Stomach (tissue), 9 donors: ENCODE measurements around the gene ITGB2. TPM values are rescaled to one million over a fixed set of nuclear protein-coding genes. Genes with fewer than 3 reads are reported as not detected.
A peak's percentile ranks its signal among the peaks of the same experiment; 100 is the strongest.

ENCODE experiments used
- DNase-seq, 2 donors: peaks; one replicate each; pipeline versions ENCODE4 v3.0.0 to v3.0.0-alpha.2; 2013 to 2019
- H3K27ac ChIP-seq, 5 donors: fragments of 200-600 bp in 4 of 5; sonication (generic) in 4 of 5; one replicate each; pipeline ENCODE4 v1.5.1; 2013 to 2019; ENCODE audit warnings: mild to moderate bottlenecking in 1 of 5, moderate library complexity in 1 of 5
- H3K27me3 ChIP-seq, 3 donors: fragments of 200-600 bp; sonication (generic); one replicate each; pipeline ENCODE4 v1.5.1; 2017 to 2019; ENCODE audit warnings: mixed run types in 1 of 3
- H3K36me3 ChIP-seq, 4 donors: fragments of 200-600 bp; sonication (generic); 1 replicate in 3 of 4; 2 replicates in 1 of 4; pipeline ENCODE4 v1.5.1; 2016 to 2019
- H3K4me1 ChIP-seq, 4 donors: fragments of 200-600 bp; sonication (generic); one replicate each; pipeline ENCODE4 v1.5.1; 2016 to 2019
- H3K4me3 ChIP-seq, 4 donors: fragments of 200-600 bp; sonication (generic) in 3 of 4; one replicate each; pipeline ENCODE4 v1.5.1; 2016 to 2019; ENCODE audit warnings: mild to moderate bottlenecking in 1 of 4
- H3K9me3 ChIP-seq, 4 donors: fragments of 200-600 bp; sonication (generic); one replicate each; pipeline ENCODE4 v1.5.1; 2016 to 2019
- CTCF ChIP-seq, 7 experiments: fragments of 450-650 bp in 4 of 7; fragments of 200-600 bp in 3 of 7; sonication (generic) in 3 of 7; IDR thresholded peaks; one replicate each; pipeline ENCODE4 v1.5.1; 2016 to 2019; ENCODE audit warnings: antibody characterized with exemption in 7 of 7, control low read depth in 2 of 7, mild to moderate bottlenecking in 1 of 7
- EP300 ChIP-seq: sonication (generic); formaldehyde crosslinking; IDR thresholded peaks from one replicate; pipeline ENCODE4 v1.6.1; 2017; ENCODE audit warnings: antibody characterized with exemption
- POLR2A ChIP-seq, 4 donors: fragments of 450-650 bp; IDR thresholded peaks; one replicate each; pipeline ENCODE4 v1.6.1; 2016; ENCODE audit warnings: antibody characterized with exemption in 4 of 4, control low read depth in 2 of 4, mild to moderate bottlenecking in 1 of 4, moderate library complexity in 1 of 4
- POLR2AphosphoS5 ChIP-seq, 3 donors: sonication (generic); formaldehyde crosslinking; IDR thresholded peaks; one replicate each; pipeline ENCODE4 v1.6.1; 2016; ENCODE audit warnings: antibody characterized with exemption in 3 of 3
- WGBS, 5 donors: extraction: QIAGEN DNeasy Blood & Tissue Kit in 3 of 5; methylation state at CpG; one replicate each; pipeline versions ENCODE4 v1.1.5 to v1.1.7; 2013 to 2018; 5-methylcytosine and 5-hydroxymethylcytosine counted together
- intact Hi-C: fragments of 100-400 bp; cut with DNase I; formaldehyde crosslinking; loops from one replicate; pipeline ENCODE4 v1.15.1; 2023; ENCODE audit warnings: low total_unique reads
- polyA plus RNA-seq, 3 donors: library from polyadenylated mRNA; stranded (reverse); fragments of 200-250 nt; gene quantifications; one replicate each; pipeline ENCODE4 v1.2.3, GENCODE V29; 2013
- total RNA-seq, 5 donors: library from RNA; depleted of rRNA; stranded (reverse); fragments of >200 nt; gene quantifications; one replicate each; pipeline versions ENCODE4 v1.1.0 to v1.2.3, GENCODE V29; 2014 to 2016
- donor health status: healthy with polysubstance abuse.
- donor health status: Bipolar disorder and iron deficiency.
- donor health status: healthy.

Gene ITGB2
- total and polyA plus RNA-seq, 8 donors = 3.5 to 72.2 (median 15.1) TPM

GRCh38 chr21:44837537-44837936, 83.2 kb downstream of the ITGB2 start:
- no peak for DNase-seq
- H3K27me3 ChIP-seq = peaks cover 0 to 39% (median 0%) of the 10 kb centered on the region in 3 donors
- no peak overlapping the region for H3K4me3 ChIP-seq
- 87 to 96% (median 92%) methylated on average over 7 to 13 of the region's 13 CpGs for WGBS, 5 donors
- H3K4me1 ChIP-seq = peaks cover 0 to 16% (median 9%) of the 10 kb centered on the region in 4 donors
- no peak overlapping the region for H3K27ac ChIP-seq
- no peaks in the 10 kb centered on the region for H3K9me3 ChIP-seq
- no peaks in the 10 kb centered on the region for H3K36me3 ChIP-seq
- no peak for TF ChIP-seq EP300
- TF ChIP-seq POLR2A (IDR thresholded peaks at IDR 0.05) = no peak
- no peak for TF ChIP-seq CTCF (IDR thresholded peaks at IDR 0.05)
- intact Hi-C loops = no loop called here

GRCh38 chr21:44836666-44837471, 83.8 kb downstream of the ITGB2 start:
- intact Hi-C loops = no loop called here
- no peaks in the 10 kb centered on the region for H3K9me3 ChIP-seq
- no peak overlapping the region for H3K27ac ChIP-seq
- peak in 1 of 2 donors; percentile 72 for DNase-seq
- TF ChIP-seq POLR2A (IDR thresholded peaks at IDR 0.05) (no peak), EP300 (no peak), POLR2AphosphoS5 (IDR thresholded peaks at IDR 0.05) (no peak), CTCF (IDR thresholded peaks at IDR 0.05) (no peak)
- 58 to 86% (median 72%) methylated on average over 24 to 37 of the region's 37 CpGs for WGBS, 5 donors
- H3K4me1 ChIP-seq = peaks cover 0 to 16% (median 9%) of the 10 kb centered on the region in 4 donors
- H3K4me3 ChIP-seq = no peak overlapping the region
- H3K27me3 ChIP-seq = peaks cover 0 to 33% (median 0%) of the 10 kb centered on the region in 3 donors
- no peaks in the 10 kb centered on the region for H3K36me3 ChIP-seq

GRCh38 chr21:44836349-44836665, 84.4 kb downstream of the ITGB2 start:
- H3K4me3 ChIP-seq = no peak overlapping the region
- TF ChIP-seq POLR2A (IDR thresholded peaks at IDR 0.05) (no peak), POLR2AphosphoS5 (IDR thresholded peaks at IDR 0.05) (no peak), EP300 (no peak), CTCF (IDR thresholded peaks at IDR 0.05) (no peak)
- intact Hi-C loops = no loop called here
- no peaks in the 10 kb centered on the region for H3K36me3 ChIP-seq
- no peaks in the 10 kb centered on the region for H3K9me3 ChIP-seq
- H3K4me1 ChIP-seq = peaks cover 0 to 16% (median 9%) of the 10 kb centered on the region in 4 donors
- peaks cover 0 to 29% (median 0%) of the 10 kb centered on the region in 3 donors for H3K27me3 ChIP-seq
- no peak for DNase-seq
- WGBS, 5 donors = 37 to 57% (median 40%) methylated on average over 3 of the region's 3 CpGs; no CpG with 5 or more reads in 2 of the 5 donors
- no peak overlapping the region for H3K27ac ChIP-seq

Other genes starting within 250 kb of the ITGB2 start
- gene KRTAP12-1, start 238.7 kb downstream of the ITGB2 start, total RNA-seq = 1 to 10 TPM in 1 of 5 donors, not detected in 4; 2.0 TPM
- gene KRTAP12-1, start 238.7 kb downstream of the ITGB2 start, polyA plus RNA-seq = not detected
- not detected for gene KRTAP10-12, start 223.7 kb downstream of the ITGB2 start, total RNA-seq
- gene KRTAP10-12, start 223.7 kb downstream of the ITGB2 start, polyA plus RNA-seq = not detected
- under 1 TPM in 2 of 5 donors, not detected in 3; 0.18 to 0.29 TPM for gene TSPEAR, start 209.3 kb downstream of the ITGB2 start, total RNA-seq
- gene TSPEAR, start 209.3 kb downstream of the ITGB2 start, polyA plus RNA-seq = under 1 TPM in 2 of 3 donors, not detected in 1; 0.05 to 0.06 TPM
- gene UBE2G2, start 119.1 kb downstream of the ITGB2 start, total RNA-seq = 100 to 1,000 TPM in 1 of 5 donors, 10 to 100 TPM in 4; 56.5 to 116 (median 78.2) TPM
- gene UBE2G2, start 119.1 kb downstream of the ITGB2 start, polyA plus RNA-seq = 10 to 100 TPM; 30.6 to 33.7 (median 32.7) TPM
- gene SUMO3, start 102.8 kb downstream of the ITGB2 start, total RNA-seq = 10 to 100 TPM; 29.5 to 80.1 (median 42.0) TPM
- gene SUMO3, start 102.8 kb downstream of the ITGB2 start, polyA plus RNA-seq = 10 to 100 TPM; 36.4 to 95.9 (median 78.1) TPM
- gene PTTG1IP, start 47.2 kb downstream of the ITGB2 start, total RNA-seq = 100 to 1,000 TPM in 4 of 5 donors, 10 to 100 TPM in 1; 85.7 to 253 (median 164) TPM
- gene PTTG1IP, start 47.2 kb downstream of the ITGB2 start, polyA plus RNA-seq = 10 to 100 TPM; 61.3 to 96.3 (median 75.8) TPM
- 10 to 100 TPM in 3 of 5 donors, 1 to 10 TPM in 2; 5.4 to 83.4 (median 13.4) TPM for gene SLX9, start 19.1 kb upstream of the ITGB2 start, total RNA-seq
- 10 to 100 TPM; 19.9 to 37.0 (median 24.4) TPM for gene SLX9, start 19.1 kb upstream of the ITGB2 start, polyA plus RNA-seq
- 10 to 100 TPM in 4 of 5 donors, 1 to 10 TPM in 1; 3.2 to 33.9 (median 28.8) TPM for gene ADARB1, start 153.7 kb upstream of the ITGB2 start, total RNA-seq
- gene ADARB1, start 153.7 kb upstream of the ITGB2 start, polyA plus RNA-seq = 1 to 10 TPM; 5.9 to 6.7 (median 6.6) TPM